ENCODE data around the gene ATG7. TPM values are rescaled to one million over a fixed set of nuclear protein-coding genes. Genes with fewer than 3 reads are reported as not detected.

ATG7 gene
- total RNA-seq, 1 donor from 2014 or later = 62.9 TPM

GRCh38 chr3:11552289-11553264 is 280.4 kb downstream of the ATG7 start:
- DNase-seq (ENCODE audit: low spot score) = no peak

- no peak for DNase-seq (ENCODE audit: low spot score)
These were observed 281.4 kb downstream of the ATG7 start for GRCh38 chr3:11553436-11554235.

DNA sequence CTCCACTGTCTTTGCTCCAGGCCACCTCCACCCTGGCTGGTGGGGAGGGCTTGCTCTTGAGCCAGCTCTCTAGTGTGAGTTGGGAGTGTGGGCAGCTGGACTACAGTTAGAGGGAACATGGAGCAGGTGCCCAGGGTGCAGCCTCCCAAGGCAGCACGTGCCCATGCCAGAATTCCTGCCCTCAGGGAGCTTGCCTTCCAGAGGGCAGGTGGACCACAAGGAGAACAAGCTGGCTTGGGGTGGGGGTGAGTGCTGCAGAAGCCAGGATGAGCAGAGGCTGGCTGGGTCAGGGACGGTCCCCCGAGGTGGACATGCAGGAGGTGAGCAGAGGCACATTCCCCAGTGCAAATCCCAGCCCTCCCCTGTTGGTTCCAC is 282.0 kb downstream of the ATG7 start:
- DNase-seq (ENCODE audit: low spot score) = no peak

DNA sequence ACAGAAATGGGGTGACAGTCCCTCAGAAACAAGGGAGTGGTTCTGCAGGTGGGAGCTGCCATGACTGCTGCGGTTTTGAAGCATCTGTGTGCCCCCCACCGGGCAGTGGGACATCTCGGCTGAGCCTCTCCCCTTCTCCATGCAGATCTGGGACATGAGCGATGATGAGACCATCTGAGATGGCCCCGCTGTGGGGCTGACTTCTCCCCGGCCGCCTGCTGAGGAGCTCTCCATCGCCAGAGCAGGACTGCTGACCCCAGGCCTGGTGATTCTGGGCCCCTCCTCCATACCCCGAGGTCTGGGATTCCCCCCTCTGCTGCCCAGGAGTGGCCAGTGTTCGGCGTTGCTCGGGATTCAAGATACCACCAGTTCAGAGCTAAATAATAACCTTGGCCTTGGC is 282.5 kb downstream of the ATG7 start:
- no peak for DNase-seq (ENCODE audit: low spot score)

DNA sequence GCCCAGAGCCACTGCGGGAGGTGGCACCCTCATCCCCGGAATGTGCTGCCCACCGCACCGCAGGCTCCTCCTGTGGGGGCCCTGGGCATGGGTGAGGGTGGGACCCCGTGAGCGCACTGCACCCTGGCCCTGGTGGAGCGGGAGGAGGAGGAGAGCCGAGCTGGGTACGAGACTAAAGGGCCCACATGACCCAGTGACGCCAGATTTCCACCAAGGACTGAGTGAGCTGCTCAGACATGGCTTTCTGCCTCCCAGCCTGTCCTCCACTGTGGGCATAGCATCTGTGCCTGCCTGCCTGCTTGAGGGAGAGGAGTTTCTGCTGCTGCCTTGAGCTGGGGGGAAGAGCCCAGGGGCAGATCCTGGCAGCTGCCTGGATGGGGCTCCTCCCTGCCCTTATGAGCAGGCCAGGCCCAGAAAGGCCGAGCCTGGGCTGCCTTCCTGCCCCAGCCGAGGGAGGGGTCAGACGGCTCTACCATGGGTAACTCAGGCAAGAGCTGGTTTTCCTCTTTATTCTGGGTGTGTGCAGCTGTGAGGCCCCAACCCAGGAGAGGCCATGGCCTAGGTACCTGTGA is 283.1 kb downstream of the ATG7 start:
- no peak for DNase-seq (ENCODE audit: low spot score)

DNA sequence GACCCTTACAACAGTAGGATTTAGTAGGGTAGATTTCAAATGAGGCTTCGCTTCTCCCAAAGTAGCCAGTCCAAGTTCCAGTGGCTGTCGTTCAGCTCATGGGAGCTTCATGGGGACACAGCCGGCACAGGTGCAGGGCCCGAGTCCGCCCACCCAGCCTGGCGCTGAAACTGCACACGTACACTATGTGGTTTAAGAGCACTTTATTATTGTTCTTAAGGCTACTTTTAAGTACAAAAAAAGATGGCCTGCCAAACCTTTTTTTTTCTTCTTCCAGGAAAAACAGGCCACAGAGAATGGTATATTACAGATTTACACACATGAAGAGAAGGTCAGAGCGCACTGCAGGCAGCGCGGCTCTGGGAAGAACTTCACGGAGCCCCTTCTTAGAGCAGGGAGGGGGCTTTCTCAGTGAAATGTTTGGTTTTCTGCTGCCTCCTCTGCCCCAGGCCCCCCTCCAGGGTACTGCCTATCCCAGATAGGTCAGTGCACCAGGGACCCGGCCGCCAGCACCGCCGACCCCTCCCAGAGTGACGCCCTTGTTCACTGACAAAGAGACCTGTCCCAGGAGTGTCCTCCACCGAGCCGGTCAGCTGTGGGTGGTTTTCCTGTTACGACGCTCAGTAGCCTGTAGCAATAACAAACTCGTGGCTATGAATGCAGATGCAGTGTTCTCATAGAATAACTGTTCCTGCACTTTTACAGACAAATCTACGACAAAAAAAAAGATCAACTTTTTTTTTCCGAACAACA is 283.9 kb downstream of the ATG7 start:
- DNase-seq (ENCODE audit: low spot score) = no peak

- DNase-seq (ENCODE audit: low spot score) = no peak
These were observed 284.9 kb downstream of the ATG7 start for GRCh38 chr3:11556851-11557644.

DNA sequence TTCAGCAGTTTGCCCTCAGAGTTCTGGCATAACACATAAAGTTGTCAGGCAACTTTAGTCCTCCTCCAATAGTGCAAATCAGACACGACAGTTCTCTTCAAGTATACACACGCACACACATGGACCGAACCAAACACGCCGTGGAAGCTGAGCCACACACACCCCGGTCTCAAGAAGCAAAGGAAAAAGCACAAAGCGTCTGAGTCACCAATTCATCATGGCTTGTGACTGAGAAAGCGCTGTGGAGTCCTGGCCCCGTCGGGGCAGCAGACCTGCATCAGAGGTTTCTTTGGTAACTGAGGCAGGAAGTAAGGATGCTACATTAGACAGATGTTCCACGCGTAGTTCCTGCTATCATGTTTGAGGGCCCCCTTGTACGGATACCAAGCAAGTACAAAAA is 285.8 kb downstream of the ATG7 start:
- no peak for DNase-seq (ENCODE audit: low spot score)

DNA sequence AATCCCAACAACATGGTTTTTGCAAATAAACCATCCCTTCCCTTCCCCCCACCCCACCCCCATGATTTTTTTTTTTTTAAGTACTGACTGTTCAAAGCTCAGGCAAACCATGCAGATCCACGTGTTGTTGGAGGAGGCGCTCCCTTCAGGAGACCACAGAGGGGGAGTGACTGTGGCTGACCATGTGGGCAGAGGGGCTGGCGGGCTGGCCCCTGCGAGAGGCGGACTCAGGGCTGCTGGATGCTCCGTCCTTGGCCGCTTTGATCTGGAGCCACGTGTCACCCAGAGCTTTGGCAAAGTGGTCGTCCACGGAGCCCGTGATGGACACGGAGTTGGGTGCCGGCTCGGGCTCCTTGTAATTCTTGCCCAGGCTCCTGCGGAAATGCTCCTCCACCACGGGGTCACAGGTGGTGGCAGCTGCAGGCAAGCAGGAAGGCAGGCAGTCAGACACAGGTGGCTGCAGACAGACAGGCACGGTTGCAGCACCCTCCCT is 286.3 kb downstream of the ATG7 start:
- no peak for DNase-seq (ENCODE audit: low spot score)

- no peak for DNase-seq (ENCODE audit: low spot score)
These were observed 287.0 kb downstream of the ATG7 start for GRCh38 chr3:11558918-11559815.

DNA sequence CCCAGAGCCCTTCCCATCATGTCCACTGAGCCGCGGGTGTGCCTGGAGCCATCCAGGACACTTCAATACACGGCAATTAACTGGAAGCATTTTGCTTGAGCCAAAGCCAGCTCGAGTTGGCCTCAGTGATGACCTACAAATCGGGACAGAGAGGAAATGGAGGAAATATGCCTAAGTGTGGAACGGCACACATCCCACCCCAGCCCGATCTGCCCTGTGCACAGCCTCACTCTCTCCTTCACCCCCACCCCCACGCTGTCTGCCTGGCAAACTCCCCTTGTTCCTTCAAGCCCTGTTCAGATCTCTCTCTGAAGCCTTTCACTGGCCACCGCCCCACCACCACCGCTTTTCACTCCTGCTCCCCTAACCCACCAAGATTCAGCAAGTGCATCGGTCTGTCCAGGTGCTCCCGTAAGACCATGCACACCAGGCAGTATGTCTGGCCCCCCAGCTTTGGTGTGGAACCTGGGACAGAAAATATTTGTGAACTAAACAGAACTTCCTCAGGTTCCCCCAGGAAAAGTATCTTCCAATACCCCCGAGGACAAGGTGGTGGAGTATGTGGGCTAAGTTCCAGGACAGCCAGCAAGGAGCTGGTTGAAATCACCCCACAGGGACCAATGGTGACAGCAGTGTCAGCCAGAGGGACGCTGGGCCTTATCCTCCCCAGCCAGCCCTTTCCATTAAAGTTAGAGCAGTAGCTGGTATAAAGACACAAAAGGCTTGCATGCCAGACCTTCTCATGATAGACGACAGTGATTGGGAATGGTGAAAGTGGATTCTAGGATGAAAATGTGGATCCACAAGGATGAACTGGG is 287.8 kb downstream of the ATG7 start:
- DNase-seq (ENCODE audit: low spot score) = no peak

GRCh38 chr3:11560746-11561145 is 288.5 kb downstream of the ATG7 start:
- no peak for DNase-seq (ENCODE audit: low spot score)

DNA sequence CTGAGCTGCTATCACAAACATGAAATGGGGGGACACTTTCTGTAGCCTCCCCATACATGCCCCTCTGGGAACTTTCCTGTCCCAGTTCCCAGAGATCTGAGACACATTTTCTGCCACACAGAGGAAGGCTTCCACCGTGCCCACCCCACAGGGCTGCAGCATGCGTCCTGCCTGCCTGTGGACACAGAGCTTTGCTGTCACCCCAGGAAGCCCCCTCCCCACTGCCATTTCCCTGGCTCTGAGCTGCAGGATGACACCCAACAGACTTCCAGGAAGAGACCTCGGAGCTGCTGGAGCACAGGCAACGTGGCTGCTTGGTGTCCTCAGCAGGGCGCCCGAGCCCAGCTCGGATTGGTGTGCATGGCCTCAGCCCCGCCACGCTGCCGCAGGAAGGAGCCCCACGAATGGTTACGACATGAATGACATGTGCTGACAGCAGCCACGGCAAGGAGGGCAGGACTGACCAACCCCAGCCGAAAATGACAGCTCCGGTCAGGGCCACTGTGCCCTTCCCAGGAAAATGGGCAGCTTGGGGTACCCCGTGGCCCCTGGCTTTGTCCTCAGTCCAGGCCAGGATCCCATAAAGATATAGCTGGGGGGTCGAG is 290.2 kb downstream of the ATG7 start:
- DNase-seq (ENCODE audit: low spot score) = peak; percentile 40

GRCh38 chr3:11563159-11563864 is 291.1 kb downstream of the ATG7 start:
- DNase-seq (ENCODE audit: low spot score) = no peak

GRCh38 chr3:11563865-11564185 is 291.6 kb downstream of the ATG7 start:
- DNase-seq (ENCODE audit: low spot score) = no peak

DNA sequence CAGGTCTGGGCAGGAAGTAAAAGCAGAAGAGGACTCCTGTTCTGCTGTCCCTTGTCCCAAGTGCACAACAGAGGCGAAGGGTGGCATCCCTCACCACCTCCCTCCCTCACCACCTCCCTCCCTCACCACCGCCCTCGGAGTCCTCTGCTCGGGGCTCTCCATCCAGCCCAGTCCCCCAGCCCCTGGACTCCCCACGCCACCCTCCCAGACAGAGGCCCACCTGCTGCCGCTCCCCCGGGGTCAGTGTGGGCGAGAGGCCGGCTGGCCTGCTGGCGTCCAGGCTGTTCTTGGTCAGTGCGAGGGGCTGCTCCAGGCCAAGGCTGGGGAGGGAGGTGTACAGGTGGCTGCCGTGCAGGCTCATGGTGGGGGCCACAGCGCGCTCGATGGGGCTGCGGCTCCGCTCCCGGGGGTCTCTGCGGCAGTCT is 292.4 kb downstream of the ATG7 start:
- peak; percentile 39 for DNase-seq (ENCODE audit: low spot score)

GRCh38 chr3:11565072-11565471 is 292.9 kb downstream of the ATG7 start:
- no peak for DNase-seq (ENCODE audit: low spot score)

DNA sequence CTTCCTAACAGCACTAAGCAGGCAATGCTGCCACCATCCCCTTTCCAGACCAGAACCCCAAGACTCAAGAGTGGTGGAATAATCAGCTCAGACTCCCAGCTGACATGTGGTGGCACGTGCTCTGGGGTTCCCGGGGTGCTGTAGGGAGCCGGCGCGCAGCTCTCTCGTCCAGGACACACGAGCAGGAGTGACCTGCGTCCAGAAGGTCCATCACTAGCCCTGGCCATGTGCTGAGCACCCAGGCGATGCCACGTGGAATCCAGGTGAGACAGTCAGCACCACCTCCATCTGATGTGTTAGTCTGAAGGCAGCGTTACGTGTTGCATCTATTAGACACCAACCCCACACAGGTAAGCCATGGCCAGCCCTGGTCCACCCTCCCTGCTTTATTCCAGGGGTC is 293.3 kb downstream of the ATG7 start:
- DNase-seq (ENCODE audit: low spot score) = no peak

Data from ureter (tissue), 1 donor.